ENCODE measurements around the gene ZW10.
"Not testable (repeated sequence)": the region's sequence is repeated elsewhere in the genome, so short reads cannot be mapped to it uniquely, and the experiment has no call there.

Gene ZW10, protein sequence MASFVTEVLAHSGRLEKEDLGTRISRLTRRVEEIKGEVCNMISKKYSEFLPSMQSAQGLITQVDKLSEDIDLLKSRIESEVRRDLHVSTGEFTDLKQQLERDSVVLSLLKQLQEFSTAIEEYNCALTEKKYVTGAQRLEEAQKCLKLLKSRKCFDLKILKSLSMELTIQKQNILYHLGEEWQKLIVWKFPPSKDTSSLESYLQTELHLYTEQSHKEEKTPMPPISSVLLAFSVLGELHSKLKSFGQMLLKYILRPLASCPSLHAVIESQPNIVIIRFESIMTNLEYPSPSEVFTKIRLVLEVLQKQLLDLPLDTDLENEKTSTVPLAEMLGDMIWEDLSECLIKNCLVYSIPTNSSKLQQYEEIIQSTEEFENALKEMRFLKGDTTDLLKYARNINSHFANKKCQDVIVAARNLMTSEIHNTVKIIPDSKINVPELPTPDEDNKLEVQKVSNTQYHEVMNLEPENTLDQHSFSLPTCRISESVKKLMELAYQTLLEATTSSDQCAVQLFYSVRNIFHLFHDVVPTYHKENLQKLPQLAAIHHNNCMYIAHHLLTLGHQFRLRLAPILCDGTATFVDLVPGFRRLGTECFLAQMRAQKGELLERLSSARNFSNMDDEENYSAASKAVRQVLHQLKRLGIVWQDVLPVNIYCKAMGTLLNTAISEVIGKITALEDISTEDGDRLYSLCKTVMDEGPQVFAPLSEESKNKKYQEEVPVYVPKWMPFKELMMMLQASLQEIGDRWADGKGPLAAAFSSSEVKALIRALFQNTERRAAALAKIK

DNA sequence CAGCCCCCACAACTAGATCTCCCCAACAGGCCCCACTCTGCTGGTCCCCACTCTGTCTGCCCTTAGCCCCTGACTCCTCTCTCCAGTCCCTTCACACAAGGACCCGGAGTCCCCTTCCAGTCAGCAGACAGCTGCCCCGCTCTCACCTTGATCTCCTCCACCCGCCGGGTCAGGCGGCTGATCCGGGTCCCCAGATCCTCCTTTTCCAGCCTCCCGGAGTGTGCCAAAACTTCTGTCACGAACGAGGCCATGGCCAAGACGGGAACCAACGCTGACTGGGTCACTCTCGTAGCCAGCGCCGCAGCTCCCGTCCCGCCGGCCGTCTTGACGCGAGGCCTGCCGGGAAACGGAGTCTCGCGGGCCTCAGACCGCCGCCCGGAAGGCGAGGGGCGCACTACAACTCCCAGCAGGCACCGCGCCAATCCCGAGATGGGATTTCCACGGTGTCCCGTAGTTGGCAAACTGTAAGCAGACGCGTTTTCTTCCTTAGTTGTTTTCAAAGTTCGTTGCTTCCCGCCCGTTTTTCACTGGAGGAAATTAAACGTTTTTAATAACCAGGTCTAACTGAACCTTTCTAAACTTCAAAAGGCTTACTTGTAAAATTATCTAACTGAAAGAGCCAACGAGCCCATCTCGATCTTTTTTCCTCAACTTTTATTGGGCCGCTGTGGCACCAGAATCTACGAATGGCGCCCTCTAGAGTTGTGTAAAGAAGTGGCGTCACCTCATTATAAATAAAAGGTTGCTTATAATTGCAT lies at the start of gene ZW10:
Gene ZW10 (minus strand): TSS at position 277 of the 758 bp plus-strand sequence. CDS start 26 bp downstream, at position 251.
- peak; percentile 88 to 89 for DNase-seq

DNA sequence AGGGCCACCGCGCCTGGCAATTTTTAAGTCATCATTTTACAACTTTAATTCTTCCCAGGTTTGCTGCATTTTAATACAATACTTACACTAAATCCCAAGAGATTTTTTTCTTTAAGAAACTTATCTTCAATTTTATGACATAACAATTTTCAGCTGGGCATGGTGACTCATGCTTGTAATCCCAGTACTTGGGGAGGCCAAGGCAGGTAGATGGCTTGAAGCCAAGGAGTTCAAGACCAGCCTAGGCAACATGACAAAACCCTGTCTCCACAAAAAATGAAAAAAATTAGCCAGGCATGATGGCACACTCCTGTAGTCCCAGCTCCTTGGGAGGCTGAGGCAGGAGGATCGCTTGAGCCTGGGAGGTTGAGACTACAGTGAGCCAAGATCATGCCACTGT lies 44.9 kb upstream of the ZW10 start:
- no peak for DNase-seq

DNA sequence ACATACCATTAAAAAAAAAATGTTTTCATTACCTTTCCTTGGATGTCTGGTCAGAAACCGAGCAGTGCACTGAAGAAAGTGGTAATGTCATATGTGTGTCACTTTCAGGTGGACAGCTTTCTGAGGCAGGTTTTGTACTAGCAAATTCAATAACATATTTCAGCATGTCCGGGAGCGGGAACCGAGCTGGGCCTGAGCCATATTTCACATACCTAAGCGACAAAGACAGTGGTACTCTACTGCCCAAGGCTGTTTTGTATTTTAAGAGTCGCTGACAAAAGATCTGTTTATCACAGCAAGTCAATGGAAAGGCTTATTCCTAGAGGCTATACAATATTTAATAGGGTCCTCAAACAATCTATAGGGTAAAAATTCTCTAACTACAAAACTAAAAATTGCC lies 44.1 kb upstream of the ZW10 start:
- no peak for DNase-seq

DNA sequence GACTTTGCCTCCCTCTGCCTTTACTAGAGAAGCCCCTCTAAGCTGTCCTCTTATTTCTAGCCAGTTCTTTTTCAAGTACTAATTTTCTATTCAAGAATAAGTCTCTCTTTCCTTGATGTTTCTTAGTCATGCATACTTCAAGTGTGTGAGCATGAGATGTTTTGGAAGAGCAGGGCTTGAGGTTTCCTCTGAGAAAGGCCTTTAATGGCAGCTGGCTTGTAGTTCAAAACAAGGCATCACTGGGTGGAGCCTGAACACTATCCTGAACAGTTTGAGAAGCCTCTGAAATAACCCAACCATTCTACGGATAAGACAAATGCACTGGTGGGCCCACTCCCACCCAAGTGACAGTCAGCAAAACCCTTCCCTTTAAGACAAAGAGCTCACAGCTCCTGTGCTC lies 43.7 kb upstream of the ZW10 start:
- no peak for DNase-seq

DNA sequence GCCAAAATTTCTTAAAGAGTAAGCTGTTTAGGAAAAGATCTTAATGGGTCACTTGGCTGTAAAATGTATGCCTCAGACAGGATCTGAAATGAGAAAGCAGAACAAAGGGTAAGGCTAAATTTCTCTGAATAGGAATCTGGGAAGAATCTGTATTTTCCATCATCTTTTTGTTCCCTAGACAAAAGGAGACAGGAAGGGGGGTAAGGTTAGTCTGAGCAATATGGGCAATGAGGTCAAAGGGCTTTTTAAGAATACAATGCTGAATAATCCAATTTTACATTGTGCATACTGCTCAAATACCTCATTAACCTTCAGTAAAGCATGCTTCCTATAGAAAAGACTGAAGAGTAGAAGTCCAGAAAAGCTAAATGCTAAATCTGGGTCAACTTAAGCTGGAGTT lies 40.7 kb upstream of the ZW10 start:
- no peak for DNase-seq

DNA sequence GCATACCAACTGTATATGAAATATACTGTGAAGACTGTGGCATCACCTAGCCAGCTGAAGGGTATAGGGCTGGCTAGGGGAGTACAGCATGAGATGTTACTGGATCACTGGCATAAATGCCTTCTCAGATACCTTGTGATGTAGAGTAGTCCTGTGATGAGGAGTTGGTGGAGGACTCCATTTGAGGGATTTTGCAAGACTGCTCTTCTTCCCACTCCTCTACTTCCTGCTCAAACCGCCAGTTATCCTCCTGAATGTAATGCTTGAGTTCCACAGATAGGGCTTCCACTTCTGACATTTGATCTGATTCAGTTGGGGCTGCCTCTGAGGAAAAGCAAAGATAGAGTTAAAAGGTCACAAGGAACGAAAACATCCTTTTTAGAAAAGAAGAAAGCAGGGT lies 35.4 kb upstream of the ZW10 start:
- DNase-seq, result no peak

DNA sequence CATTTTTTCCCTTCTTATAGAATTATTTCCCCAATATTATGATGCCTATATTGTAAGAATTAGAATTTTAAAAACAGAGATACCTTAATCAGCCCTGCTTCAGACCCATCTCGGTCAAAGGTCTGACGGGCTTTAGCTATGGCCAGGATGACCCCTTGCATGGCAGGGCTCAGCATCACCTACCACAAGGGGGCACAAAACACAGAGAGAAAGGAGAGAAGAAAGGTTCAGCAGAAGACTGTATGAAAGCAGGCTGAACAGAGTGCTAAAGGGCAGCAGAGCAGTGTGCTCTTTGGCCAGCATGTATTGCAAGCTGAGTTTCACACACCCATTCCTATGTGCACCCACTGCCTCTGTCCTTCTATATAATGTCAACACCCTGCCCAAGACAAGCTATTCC lies 32.9 kb upstream of the ZW10 start:
- DNase-seq, result no peak

DNA sequence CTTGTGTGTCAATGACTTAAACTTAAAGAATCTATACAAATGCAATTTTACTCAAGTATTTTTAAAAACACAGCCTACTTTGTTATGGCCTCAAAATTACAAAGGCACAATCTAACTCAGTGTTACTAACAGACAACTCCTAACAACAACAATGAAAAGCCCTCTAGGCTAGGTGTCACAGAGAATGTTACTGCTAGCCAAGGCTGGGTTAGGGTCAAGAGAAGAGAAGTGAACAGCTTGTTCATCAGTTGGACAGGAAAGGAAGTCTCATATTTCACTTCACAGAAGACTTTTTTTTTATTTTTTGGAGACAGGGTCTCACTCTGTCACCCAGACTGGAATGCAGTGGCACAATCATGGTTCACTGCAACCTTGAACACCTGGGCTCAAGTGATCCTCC lies 32.1 kb upstream of the ZW10 start:
- no peak for DNase-seq

DNA sequence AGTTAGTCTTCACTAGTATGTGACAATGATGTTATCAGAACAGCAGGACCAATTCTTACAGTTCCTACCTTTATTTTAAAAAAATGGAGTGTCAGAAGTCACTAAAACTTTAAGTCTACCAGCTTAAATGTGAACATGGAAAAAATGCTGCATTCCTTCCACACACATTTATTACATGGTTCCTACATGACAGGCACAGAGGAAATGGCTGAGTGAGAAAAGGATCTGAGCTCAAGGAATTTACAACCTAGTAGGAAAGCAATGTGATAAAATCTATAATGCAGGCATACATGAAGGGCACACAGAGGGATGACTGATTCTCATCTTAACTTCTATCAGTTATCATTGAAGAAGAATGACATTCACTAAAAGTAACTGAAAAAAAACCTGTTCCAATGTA lies 29.1 kb upstream of the ZW10 start:
- no peak for DNase-seq

DNA sequence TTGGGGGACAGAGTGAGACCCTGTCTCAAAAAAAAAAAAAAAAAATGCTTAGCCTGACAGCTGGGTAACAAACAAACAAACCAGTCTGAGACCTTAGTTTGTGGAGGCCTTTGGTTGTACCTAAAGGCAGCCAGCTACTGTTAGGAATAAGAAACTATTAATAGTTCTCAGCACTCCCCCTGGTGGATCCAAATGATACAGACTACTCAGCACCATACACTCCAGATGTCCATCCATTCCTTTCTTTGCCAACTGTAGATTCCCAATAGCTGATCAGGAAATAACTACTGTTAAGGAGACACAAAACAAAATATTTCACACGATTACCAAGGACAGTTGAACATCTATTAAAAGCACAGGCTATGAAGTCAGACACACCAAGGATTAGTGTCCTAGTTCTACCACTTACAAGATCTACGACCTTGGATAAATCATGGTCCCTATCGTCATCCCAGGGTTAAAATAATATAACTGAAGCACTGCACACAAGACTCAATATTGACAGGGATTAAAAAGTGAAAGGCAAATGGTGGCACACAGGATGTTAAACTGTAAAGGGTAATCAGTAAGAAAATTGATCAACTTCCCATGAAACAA lies 23.3 kb upstream of the ZW10 start:
- peak; percentile 4 to 8 for DNase-seq

DNA sequence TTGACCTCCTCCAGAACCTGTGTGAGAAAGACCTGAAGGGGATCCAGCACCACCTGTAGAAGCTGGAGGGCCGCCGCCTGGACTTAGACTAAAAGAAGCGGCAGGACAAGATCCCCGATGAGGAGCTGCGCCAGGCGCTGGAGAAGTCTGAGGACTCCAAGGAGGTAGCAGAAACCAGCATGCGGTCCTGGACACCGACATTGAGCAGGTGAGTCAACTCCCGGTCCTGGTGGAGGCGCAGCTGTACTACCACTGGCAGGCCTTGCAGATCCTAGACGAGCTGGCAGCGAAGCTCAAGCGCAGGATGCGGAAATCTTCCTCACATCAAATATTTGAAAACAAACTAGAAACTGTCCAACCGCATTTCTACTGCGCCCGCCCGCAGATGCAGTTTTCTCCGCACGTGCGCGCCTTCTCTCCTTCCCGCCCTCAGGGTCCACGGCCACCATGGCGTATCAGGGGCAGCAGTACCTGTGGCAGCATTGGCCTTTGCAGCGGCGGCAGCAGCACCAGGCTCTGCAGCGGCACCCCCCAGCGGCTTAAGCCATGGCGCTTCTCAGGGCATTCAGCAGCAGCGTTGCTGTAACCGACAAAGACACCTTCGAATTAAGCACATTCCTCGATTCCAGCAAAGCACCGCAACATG lies 16.3 kb upstream of the ZW10 start:
- DNase-seq, result no peak

DNA sequence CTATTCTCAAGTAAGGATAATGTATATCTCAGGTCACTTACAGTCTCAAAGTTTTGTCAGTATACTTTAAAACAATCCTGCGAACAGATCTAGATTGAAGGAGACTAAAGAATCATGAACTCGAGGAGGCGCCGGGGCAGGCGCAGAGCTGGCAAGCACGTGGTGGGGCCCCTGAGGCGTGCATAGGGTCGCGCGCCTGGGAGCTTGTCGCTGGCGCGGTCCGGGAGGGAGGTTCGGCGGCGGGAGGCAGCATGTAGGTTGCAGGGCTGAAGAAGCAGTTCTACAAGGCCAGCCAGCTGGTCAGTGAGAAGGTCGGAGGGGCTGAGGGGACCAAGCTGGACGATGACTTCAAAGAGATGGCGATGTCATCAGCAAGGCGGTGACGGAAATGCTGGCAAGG lies 15.5 kb upstream of the ZW10 start:
- not testable (repeated sequence) for DNase-seq

DNA sequence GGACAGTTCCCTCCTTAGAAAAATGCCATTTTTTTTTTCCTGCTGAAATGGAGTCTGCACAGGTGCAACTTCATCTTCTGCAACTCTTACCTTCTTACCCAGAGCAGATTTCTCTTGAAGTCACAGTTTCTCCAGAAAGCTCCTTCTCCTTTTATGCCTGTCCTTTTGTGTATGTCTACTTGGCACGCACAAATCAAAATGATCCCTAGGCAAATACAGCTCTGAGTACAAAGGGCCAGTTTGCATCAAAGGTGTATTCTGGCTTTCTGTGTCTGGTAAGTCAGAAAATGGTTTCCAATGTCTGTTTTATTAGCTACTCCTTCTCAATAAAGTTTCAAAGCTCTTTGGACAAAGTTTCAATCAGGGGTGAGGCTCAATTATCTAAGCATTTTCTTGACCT lies 8.6 kb upstream of the ZW10 start:
- DNase-seq, result no peak

DNA sequence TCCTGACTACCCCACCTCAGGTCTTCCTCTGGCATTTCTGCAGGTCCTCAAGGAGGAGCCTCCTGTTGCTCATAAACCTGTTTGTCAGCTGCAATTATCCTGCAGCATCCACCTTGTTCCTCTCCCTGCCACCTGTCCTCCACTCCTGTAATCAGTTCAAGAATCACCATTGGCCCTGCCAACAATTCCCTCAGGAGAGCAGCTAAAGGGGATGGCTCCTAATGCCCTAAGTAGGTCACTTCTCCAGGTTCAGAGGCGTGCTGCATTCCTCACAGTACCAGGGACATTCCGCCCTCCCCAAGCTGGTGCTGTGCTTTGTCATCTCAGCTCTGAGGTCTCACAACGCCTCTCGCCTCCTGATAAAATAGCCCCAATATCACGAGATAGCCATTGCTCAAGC lies 8.2 kb upstream of the ZW10 start:
- DNase-seq, result no peak

DNA sequence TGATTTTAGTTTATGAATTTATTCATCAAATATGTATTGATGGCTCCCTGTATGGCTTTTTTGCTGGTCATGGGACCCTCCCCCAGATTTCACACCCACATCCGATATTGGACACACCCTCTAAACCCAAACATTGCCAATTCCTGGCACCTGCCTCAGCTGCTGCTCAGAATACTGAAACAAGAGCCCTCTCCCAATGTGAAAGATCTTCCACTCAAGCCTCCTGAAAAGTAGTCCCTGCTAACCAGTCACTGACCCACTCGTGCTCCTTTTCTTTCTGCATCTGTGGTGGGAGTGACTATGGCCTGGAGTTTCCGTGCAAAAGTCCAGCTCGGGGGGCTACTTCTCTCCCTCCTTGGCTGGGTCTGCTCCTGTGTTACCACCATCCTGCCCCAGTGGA lies 6.0 kb upstream of the ZW10 start, which contains the start of gene CLDN25:
Gene CLDN25 (plus strand): TSS at position 301 of the 400 bp plus-strand sequence. CDS start 0 bp downstream, at position 301.
- DNase-seq, result no peak

DNA sequence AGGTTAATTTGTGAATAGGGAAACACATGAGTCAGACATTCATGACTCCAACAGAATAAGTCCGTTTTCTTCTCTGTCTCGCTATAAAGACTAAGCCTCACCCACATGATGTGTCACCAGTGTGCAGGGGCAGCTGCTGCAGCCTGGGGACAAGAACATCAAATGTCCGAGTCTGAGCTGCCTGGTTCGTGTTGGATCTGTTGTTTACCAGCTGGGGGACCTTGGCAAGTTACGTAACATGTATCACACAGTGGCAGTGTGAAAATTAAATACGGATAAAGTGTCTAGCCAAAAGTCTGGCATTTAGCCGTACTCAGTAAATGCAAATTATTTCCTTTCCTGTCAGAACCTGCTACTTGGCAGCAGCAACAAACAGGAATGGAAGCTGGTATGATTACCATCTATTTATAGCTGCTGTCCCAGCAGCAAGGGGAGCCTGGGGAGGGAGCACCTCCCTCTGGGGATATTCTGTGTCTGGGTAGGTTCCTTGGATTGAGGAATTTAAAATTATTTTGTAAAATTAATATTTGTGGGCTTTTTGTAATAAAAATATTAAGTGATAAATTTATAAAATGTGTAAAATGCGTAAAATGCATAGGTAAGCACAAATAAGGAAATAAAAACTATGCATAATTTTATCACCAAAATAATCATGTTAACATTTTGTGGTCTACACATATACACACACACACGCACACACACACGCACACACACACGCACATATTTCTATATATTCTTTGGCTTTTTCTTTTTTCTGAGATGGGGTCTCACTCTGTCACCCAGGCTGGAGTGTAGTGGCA lies 4.8 kb upstream of the ZW10 start:
- DNase-seq, result no peak

DNA sequence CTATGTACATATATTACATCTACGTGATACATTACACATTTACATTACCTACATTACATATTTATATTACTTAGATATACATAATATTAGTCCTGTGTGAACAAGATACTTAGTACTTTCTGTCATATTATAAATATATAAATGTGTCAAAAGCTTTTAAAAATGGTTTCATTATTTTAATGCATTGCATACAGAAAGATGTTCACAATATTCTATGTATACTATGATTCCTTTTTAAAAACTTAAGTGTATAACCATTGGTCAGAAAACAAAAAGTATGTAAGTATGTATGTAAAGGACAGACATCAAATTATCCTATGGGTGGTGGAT lies 647 bp upstream of the ZW10 start:
- no peak for DNase-seq

DNA sequence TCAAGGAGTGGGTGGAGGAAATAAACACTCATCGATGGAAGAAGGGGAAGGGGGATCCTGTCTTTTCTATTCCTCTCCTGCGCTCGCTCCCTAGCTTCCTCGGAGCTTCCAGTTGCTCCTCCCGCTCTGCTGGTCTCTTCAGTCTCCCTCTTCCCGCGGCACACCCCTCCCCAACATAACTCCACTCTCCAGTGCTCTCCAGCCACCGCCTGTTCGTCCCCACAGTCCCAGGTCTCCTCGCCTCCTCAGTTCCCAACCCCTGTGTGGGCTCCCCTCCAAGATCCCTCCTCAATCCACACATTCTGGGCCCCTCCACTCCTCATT lies 438 bp downstream of the ZW10 start:
- DNase-seq, result peak in 1 of 2 donors; percentile 1

DNA sequence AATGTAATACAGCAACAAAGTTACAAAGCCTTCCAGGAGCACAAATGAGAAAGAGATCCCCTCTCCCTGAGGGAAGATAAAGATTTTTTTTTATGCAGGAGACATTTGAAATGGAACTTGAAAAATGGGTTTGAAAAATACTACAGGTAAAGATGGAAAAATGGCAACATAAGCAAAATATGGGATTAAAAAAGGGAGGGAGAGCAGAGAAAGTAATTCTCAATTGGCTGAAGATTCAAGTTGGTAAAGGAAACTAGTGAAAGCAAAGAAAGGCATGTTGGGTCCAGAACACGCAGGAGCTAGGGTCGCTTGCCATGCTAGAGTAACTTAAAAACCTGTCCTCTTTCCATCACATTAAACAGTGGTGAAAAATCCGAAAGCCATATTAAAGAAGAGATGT lies 1.5 kb downstream of the ZW10 start:
- no peak for DNase-seq

DNA sequence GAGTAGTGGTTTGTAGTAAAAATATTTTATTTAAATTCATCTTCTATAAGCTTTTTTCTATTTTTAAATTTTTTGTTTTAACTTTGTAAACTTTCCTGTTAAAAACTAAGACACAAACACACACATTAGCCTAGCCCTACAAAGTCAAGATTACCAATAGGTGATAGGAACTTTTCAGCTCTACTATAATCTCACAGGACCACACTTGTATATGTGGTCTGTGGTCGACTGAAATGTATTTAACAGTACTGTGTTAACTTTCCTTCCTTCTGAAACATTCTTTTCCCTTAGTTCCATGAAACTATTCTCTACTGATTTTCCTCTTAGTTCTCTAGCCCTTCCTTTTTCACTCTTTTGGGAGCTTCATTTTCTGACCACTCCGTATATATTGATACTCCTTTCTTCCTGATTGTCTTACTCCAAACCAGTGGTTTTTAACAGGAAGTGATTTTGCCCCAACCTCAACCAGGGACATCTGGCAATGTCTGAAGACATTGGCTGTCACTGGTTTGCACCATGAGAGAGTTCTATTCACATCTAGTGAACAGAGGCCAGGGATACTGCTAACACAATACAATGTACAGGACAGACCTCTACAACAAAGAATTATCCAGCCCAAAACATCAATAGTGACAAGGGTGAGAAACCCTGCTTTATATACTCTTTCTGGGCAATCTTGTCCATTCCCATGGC lies 8.8 kb downstream of the ZW10 start:
- no peak for DNase-seq

DNA sequence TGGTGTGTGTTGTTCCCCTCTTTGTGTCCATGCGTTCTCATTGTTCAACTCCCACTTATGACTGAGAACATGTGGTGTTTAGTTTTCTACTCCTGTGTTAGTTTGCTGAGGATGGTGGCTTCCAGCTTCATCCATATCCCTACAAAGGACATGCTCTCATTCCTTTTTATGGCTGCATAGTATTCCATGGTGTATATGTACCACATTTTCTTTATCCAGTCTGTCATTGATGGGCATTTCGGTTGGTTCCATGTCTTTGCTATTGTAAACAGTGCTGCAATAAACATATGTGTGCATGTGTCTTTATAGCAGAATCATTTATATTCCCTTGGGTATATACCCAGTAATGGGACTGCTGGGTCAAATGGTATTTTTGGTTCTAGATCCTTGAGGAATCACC lies 10.5 kb downstream of the ZW10 start:
- not testable (repeated sequence) for DNase-seq

All from activated CD4-positive, alpha-beta T cell treated with anti-CD3 and anti-CD28 coated beads for 4 hours (primary cell).